Neural cell (in vitro differentiated cells): ENCODE data around the gene KCTD10. TPM values are rescaled to one million over a fixed set of nuclear protein-coding genes. Genes with fewer than 3 reads are reported as not detected.

Experiments
- H2AFZ ChIP-seq: fragments of 200-600, 300-800 bp; sonication (generic), shearing (Covaris generic); 2 replicates; pipeline ENCODE4 v1.6.0; 2014; ENCODE audit warnings: low read depth, mild to moderate bottlenecking, antibody characterized with exemption, low read length, moderate library complexity
- H3F3A ChIP-seq: fragments of 200-600 bp; shearing (Covaris generic); 2 replicates; pipeline ENCODE4 v1.6.1; 2016; ENCODE audit warnings: mild to moderate bottlenecking, moderate library complexity, mixed read lengths, antibody characterized with exemption, low read length; ENCODE audit not compliant: insufficient read depth, poor library complexity, severe bottlenecking
- H3K27ac ChIP-seq: fragments of 200-600, 300-800 bp; sonication (generic), shearing (Covaris generic); 2 replicates; pipeline ENCODE4 v1.5.1; 2014; ENCODE audit warnings: mild to moderate bottlenecking, low read length, moderate library complexity
- H3K27me3 ChIP-seq: fragments of 300-800, 200-600 bp; sonication (generic), shearing (Covaris generic); 2 replicates; pipeline ENCODE4 v1.6.0; 2014; ENCODE audit warnings: mild to moderate bottlenecking, low read depth, low read length, moderate library complexity; ENCODE audit not compliant: insufficient read depth
- H3K36me3 ChIP-seq: fragments of 300-800, 200-600 bp; sonication (generic), shearing (Covaris generic); 2 replicates; pipeline ENCODE4 v1.5.1; 2014; ENCODE audit warnings: mild to moderate bottlenecking, antibody characterized with exemption, low read length, moderate library complexity; ENCODE audit not compliant: insufficient read depth
- H3K4me2 ChIP-seq: fragments of 300-800, 200-600 bp; sonication (generic), shearing (Covaris generic); 2 replicates; pipeline ENCODE4 v1.6.0; 2014; ENCODE audit warnings: mild to moderate bottlenecking, low read length
- H3K4me3 ChIP-seq: fragments of 300-800, 200-600 bp; sonication (generic), shearing (Covaris generic); 2 replicates; pipeline ENCODE4 v1.5.1; 2014; ENCODE audit warnings: mild to moderate bottlenecking, low read length, moderate library complexity
- H3K79me2 ChIP-seq: fragments of 200-600 bp; shearing (Covaris generic); replicated peaks from 2 replicates; pipeline ENCODE4 v1.6.0; 2014; ENCODE audit warnings: mild to moderate bottlenecking, low read length, moderate library complexity; ENCODE audit not compliant: insufficient read depth
- H3K9ac ChIP-seq: fragments of 300-800, 200-600 bp; sonication (generic), shearing (Covaris generic); 2 replicates; pipeline ENCODE4 v1.6.1; 2016; ENCODE audit warnings: mild to moderate bottlenecking, low read length, mixed read lengths
- H3K9me2 ChIP-seq: fragments of 200-600 bp; shearing (Covaris generic); 2 replicates; pipeline ENCODE4 v1.6.1; 2016; ENCODE audit warnings: mild to moderate bottlenecking, low read length, mixed read lengths; ENCODE audit not compliant: insufficient read depth
- H3K9me3 ChIP-seq: fragments of 200-600, 300-800 bp; sonication (generic), shearing (Covaris generic); 2 replicates; pipeline ENCODE4 v1.6.1; 2016; ENCODE audit warnings: mild to moderate bottlenecking, mixed run types, low read length, moderate library complexity, mixed read lengths
- H4K20me1 ChIP-seq: fragments of 200-600 bp; shearing (Covaris generic); 2 replicates; pipeline ENCODE4 v1.6.1; 2016; ENCODE audit warnings: mild to moderate bottlenecking, mixed run types; ENCODE audit not compliant: insufficient read depth
- CTCF ChIP-seq: fragments of 450-650 bp; IDR thresholded peaks from 2 replicates; pipeline ENCODE4 v1.5.1; 2014; ENCODE audit warnings: antibody characterized with exemption, mild to moderate bottlenecking, moderate library complexity; ENCODE audit not compliant: poor library complexity, severe bottlenecking
- EP300 ChIP-seq: fragments of 450-650 bp; conservative IDR thresholded peaks from 2 replicates; pipeline ENCODE4 v1.6.1; 2014; ENCODE audit warnings: antibody characterized with exemption, mild to moderate bottlenecking, moderate library complexity; ENCODE audit not compliant: poor library complexity, severe bottlenecking
- EZH2 ChIP-seq: fragments of 200-600, 300-800 bp; shearing (Covaris generic), sonication (generic); IDR thresholded peaks from 2 replicates; pipeline ENCODE4 v1.6.1; 2014; ENCODE audit warnings: antibody characterized with exemption, low read length, borderline replicate concordance, mild to moderate bottlenecking; ENCODE audit not compliant: insufficient read depth, poor library complexity, severe bottlenecking
- MXI1 ChIP-seq: fragments of 450-650 bp; conservative IDR thresholded peaks from 2 replicates; pipeline ENCODE4 v1.6.1; 2014; ENCODE audit warnings: antibody characterized with exemption, mild to moderate bottlenecking; ENCODE audit not compliant: poor library complexity, severe bottlenecking
- POLR2AphosphoS5 ChIP-seq: IDR thresholded peaks from 2 replicates; pipeline ENCODE4 v1.6.1; 2012
- RAD21 ChIP-seq: fragments of 450-650 bp; conservative IDR thresholded peaks from 2 replicates; pipeline ENCODE4 v1.6.1; 2014; ENCODE audit warnings: antibody characterized with exemption, mild to moderate bottlenecking, moderate library complexity
- REST ChIP-seq: IDR thresholded peaks from 2 replicates; pipeline ENCODE4 v1.6.1; 2012; ENCODE audit warnings: borderline replicate concordance
- SMC3 ChIP-seq: fragments of 450-650 bp; conservative IDR thresholded peaks from 2 replicates; pipeline ENCODE4 v1.6.1; 2014; ENCODE audit warnings: antibody characterized with exemption, mild to moderate bottlenecking, moderate library complexity; ENCODE audit not compliant: poor library complexity
- TAF1 ChIP-seq: IDR thresholded peaks from 2 replicates; pipeline ENCODE4 v1.6.1; 2012; ENCODE audit warnings: low read depth
- polyA plus RNA-seq: library from polyadenylated mRNA; depleted of rRNA; stranded (reverse); fragments of >200 nt; gene quantifications from 2 replicates; pipeline ENCODE4 v1.2.3, GENCODE V29; 2014

Gene KCTD10
- polyA plus RNA-seq, 1 donor from 2014 or later = 69.4 TPM

- Histone ChIP-seq H3K36me3 (peaks cover 8% of the 10 kb centered on the region), H3K79me2 (no peaks in the 10 kb centered on the region), H3F3A (no peaks in the 10 kb centered on the region), H3K4me3 (no peak overlapping the region), H2AFZ (no peak overlapping the region), H3K9ac (no peak overlapping the region), H3K27ac (no peak overlapping the region), H4K20me1 (no peaks in the 10 kb centered on the region), H3K9me2 (no peaks in the 10 kb centered on the region), H3K4me2 (no peak overlapping the region), H3K27me3 (no peaks in the 10 kb centered on the region), H3K9me3 (no peaks in the 10 kb centered on the region)
- TF ChIP-seq EZH2 = no peak
- no peak for TF ChIP-seq POLR2AphosphoS5
- TF ChIP-seq TAF1 = no peak
- no peak for TF ChIP-seq EP300
- no peak for TF ChIP-seq SMC3
- no peak for TF ChIP-seq REST
- no peak for TF ChIP-seq RAD21
- no peak for TF ChIP-seq MXI1
- TF ChIP-seq CTCF = no peak
Measured at GRCh38 chr12:109489955-109490565, 13.0 kb upstream of the KCTD10 start.

GRCh38 chr12:109489016-109489954, 12.2 kb upstream of the KCTD10 start:
- H3K9me2 ChIP-seq = no peaks in the 10 kb centered on the region
- H4K20me1 ChIP-seq = no peaks in the 10 kb centered on the region
- peaks cover 8% of the 10 kb centered on the region for H3K36me3 ChIP-seq
- H3F3A ChIP-seq = no peaks in the 10 kb centered on the region
- no peak overlapping the region for H3K4me2 ChIP-seq
- TF ChIP-seq POLR2AphosphoS5 (no peak), CTCF (no peak), REST (no peak), EZH2 (no peak), SMC3 (no peak), RAD21 (no peak), MXI1 (no peak)
- H3K9me3 ChIP-seq = no peaks in the 10 kb centered on the region
- no peak overlapping the region for H3K27ac ChIP-seq
- H3K27me3 ChIP-seq = no peaks in the 10 kb centered on the region
- no peak overlapping the region for H3K4me3 ChIP-seq
- H3K9ac ChIP-seq = no peak overlapping the region
- H2AFZ ChIP-seq = no peak overlapping the region
- no peaks in the 10 kb centered on the region for H3K79me2 ChIP-seq
